ENCODE data around the gene GJB3.

DNA sequence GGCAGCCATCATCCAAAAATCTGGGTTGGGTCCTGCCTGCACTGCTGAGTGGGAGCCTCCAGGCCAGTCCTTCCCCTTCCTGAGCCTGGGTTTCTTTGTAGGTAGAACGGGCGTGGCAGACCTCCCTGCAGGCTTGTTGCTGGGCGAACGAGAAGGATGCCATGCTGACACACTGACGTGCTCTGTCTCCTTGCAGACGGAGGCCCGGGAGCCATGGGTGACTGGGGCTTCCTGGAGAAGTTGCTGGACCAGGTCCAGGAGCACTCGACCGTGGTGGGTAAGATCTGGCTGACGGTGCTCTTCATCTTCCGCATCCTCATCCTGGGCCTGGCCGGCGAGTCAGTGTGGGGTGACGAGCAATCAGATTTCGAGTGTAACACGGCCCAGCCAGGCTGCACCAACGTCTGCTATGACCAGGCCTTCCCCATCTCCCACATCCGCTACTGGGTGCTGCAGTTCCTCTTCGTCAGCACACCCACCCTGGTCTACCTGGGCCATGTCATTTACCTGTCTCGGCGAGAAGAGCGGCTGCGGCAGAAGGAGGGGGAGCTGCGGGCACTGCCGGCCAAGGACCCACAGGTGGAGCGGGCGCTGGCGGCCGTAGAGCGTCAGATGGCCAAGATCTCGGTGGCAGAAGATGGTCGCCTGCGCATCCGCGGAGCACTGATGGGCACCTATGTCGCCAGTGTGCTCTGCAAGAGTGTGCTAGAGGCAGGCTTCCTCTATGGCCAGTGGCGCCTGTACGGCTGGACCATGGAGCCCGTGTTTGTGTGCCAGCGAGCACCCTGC is 13.2 kb downstream of the GJB3 start:
- TF ChIP-seq EZH2 (optimal IDR thresholded peaks at IDR 0.05; ENCODE audit: low read depth, low read length): no peak
- TF ChIP-seq, protein P1, sequence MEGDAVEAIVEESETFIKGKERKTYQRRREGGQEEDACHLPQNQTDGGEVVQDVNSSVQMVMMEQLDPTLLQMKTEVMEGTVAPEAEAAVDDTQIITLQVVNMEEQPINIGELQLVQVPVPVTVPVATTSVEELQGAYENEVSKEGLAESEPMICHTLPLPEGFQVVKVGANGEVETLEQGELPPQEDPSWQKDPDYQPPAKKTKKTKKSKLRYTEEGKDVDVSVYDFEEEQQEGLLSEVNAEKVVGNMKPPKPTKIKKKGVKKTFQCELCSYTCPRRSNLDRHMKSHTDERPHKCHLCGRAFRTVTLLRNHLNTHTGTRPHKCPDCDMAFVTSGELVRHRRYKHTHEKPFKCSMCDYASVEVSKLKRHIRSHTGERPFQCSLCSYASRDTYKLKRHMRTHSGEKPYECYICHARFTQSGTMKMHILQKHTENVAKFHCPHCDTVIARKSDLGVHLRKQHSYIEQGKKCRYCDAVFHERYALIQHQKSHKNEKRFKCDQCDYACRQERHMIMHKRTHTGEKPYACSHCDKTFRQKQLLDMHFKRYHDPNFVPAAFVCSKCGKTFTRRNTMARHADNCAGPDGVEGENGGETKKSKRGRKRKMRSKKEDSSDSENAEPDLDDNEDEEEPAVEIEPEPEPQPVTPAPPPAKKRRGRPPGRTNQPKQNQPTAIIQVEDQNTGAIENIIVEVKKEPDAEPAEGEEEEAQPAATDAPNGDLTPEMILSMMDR (IDR thresholded peaks at IDR 0.05; ENCODE audit: low read length): no peak

Measured in MM.1S (cell line).